ENCODE data around the gene TSPAN11. TPM values are rescaled to one million over a fixed set of nuclear protein-coding genes. Genes with fewer than 3 reads are reported as not detected.

Gene TSPAN11
- total and polyA plus RNA-seq, 10 donors: 0.26 to 4.1 (median 1.4) TPM

GRCh38 chr12:30969606-30970395 lies 43.3 kb downstream of the TSPAN11 start:
- Histone ChIP-seq H3K4me1 (peaks cover 0 to 25% (median 0%) of the 10 kb centered on the region in 6 donors), H3K9me3 (no peaks in the 10 kb centered on the region), H3K27ac (no peak overlapping the region), H3K27me3 (replicated peaks in 1 of 7) (no peaks in the 10 kb centered on the region), H3K4me3 (no peak overlapping the region), H3K36me3 (no peaks in the 10 kb centered on the region)
- WGBS, 5 donors: 75 to 86% (median 76%) methylated on average over 5 of the region's 5 CpGs
- intact Hi-C loops (cut with DNase I; ENCODE audit: low total_unique reads): no loop called here
- TF ChIP-seq POLR2AphosphoS5 (IDR thresholded peaks at IDR 0.05) (no peak), POLR2A (IDR thresholded peaks at IDR 0.05) (no peak), CTCF (IDR thresholded peaks at IDR 0.05 in 8 of 11, conservative IDR thresholded peaks at IDR 0.05 in 3 of 11) (no peak)
- no peak for DNase-seq

- no peak for DNase-seq
- no peak overlapping the region for H3K4me3 ChIP-seq
- no peaks in the 10 kb centered on the region for H3K9me3 ChIP-seq
- intact Hi-C loops (cut with DNase I; ENCODE audit: low total_unique reads): no loop called here
- H3K27ac ChIP-seq: no peak overlapping the region
- H3K36me3 ChIP-seq: no peaks in the 10 kb centered on the region
- H3K4me1 ChIP-seq: peaks cover 0 to 25% (median 0%) of the 10 kb centered on the region in 6 donors
- WGBS, 5 donors: 23 to 42% (median 35%) methylated on average over 7 of the region's 7 CpGs
- TF ChIP-seq POLR2A (IDR thresholded peaks at IDR 0.05): no peak
- no peak for TF ChIP-seq CTCF (IDR thresholded peaks at IDR 0.05 in 8 of 11, conservative IDR thresholded peaks at IDR 0.05 in 3 of 11)
- no peak for TF ChIP-seq POLR2AphosphoS5 (IDR thresholded peaks at IDR 0.05)
- H3K27me3 ChIP-seq (replicated peaks in 1 of 7): no peaks in the 10 kb centered on the region
Measured at GRCh38 chr12:30970559-30971197, 44.1 kb downstream of the TSPAN11 start.

- intact Hi-C loops (cut with DNase I; ENCODE audit: low total_unique reads): no loop called here
- WGBS, 5 donors: 76 to 94% (median 85%) methylated on average over 6 of the region's 6 CpGs
- no peak overlapping the region for H3K4me3 ChIP-seq
- TF ChIP-seq POLR2A (IDR thresholded peaks at IDR 0.05) (no peak), POLR2AphosphoS5 (IDR thresholded peaks at IDR 0.05) (no peak), CTCF (IDR thresholded peaks at IDR 0.05 in 8 of 11, conservative IDR thresholded peaks at IDR 0.05 in 3 of 11) (no peak)
- no peak for DNase-seq
- no peaks in the 10 kb centered on the region for H3K36me3 ChIP-seq
- peaks cover 0 to 25% (median 3%) of the 10 kb centered on the region in 6 donors for H3K4me1 ChIP-seq
- no peak overlapping the region for H3K27ac ChIP-seq
- no peaks in the 10 kb centered on the region for H3K9me3 ChIP-seq
- H3K27me3 ChIP-seq (replicated peaks in 1 of 7): no peaks in the 10 kb centered on the region
Measured at GRCh38 chr12:30972035-30972434, 45.5 kb downstream of the TSPAN11 start.

- peaks cover 0 to 34% (median 5%) of the 10 kb centered on the region in 6 donors for H3K4me1 ChIP-seq
- no peak for DNase-seq
- intact Hi-C loops (cut with DNase I; ENCODE audit: low total_unique reads): no loop called here
- no peaks in the 10 kb centered on the region for H3K36me3 ChIP-seq
- no peak overlapping the region for H3K27ac ChIP-seq
- H3K27me3 ChIP-seq (replicated peaks in 1 of 7): no peaks in the 10 kb centered on the region
- no peak for TF ChIP-seq POLR2AphosphoS5 (IDR thresholded peaks at IDR 0.05)
- no peak for TF ChIP-seq CTCF (IDR thresholded peaks at IDR 0.05 in 8 of 11, conservative IDR thresholded peaks at IDR 0.05 in 3 of 11)
- TF ChIP-seq POLR2A (IDR thresholded peaks at IDR 0.05): no peak
- H3K9me3 ChIP-seq: no peaks in the 10 kb centered on the region
- no peak overlapping the region for H3K4me3 ChIP-seq
- 71 to 88% (median 79%) methylated on average over 6 of the region's 6 CpGs for WGBS, 5 donors
Measured at GRCh38 chr12:30973175-30973574, 46.6 kb downstream of the TSPAN11 start.

Measured in spleen (tissue), 11 donors.